Cardiac septum (tissue), 1 donor: ENCODE measurements around the gene CHRDL1. TPM values are rescaled to one million over a fixed set of nuclear protein-coding genes. Genes with fewer than 3 reads are reported as not detected.
"Not testable (repeated sequence)": the region's sequence is repeated elsewhere in the genome, so short reads cannot be mapped to it uniquely, and the experiment has no call there.

Experiments
- DNase-seq: peaks from one replicate; pipeline ENCODE4 v3.0.0-alpha.2; 2020; ENCODE audit warnings: low spot score
- intact Hi-C: fragments of 100-400 bp; cut with DNase I; formaldehyde crosslinking; loops from one replicate; pipeline ENCODE4 v1.14.0; 2022
- total RNA-seq: library from RNA; stranded (reverse); fragmentation: NEBNext Ultra II Directional; extraction: Animal tissue kit (Norgen Biotek cat#: 25700); gene quantifications from one replicate; pipeline ENCODE4 v1.2.1, GENCODE V29; 2021
- donor health status: DM: no; HTN: no; CAD: no.

CHRDL1 gene
- total RNA-seq, 1 donor from 2014 or later: 3.7 TPM

DNA sequence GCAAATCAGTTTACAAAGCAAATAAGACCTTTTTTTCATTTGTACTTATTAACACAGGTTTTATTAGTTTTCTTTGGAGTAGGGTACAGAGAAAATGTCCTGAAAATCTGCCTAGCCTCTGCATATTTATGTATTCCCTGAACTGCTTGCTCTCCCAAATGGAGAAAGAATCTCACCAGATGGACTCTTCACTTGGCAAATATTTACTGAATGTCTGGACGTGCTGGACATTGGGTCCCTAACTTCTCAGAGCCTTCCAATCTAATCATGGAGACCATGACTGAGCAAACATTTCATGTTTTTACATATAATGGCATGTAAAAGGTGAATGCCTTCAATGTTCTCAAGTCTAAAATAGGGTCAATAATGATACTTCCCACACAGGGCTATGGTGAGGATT is 126.0 kb downstream of the CHRDL1 start:
- DNase-seq: no peak
- intact Hi-C loops: loop anchor here (10.0 kb wide), 1 partner anchor 215 kb away; no protein-coding TSS in a partner anchor

DNA sequence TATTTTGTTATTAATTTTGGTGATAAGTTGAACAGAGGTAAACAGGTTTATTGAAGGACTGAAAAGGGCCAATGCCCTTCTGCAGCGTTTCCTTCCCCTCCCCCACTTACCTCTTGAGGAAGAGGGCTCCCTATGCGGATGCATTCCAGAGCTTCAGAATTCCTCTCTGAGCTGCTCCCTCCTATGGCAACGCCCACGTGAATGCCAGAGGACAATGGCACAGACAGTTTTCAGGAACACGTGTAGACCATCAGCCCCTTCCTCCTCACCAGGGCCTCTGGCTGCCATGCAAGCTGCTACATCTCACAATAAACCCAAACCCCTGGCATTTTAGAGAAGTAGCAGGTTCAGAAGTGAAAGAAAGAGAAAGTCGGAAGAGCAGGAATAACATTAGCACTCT is 127.9 kb downstream of the CHRDL1 start:
- DNase-seq: no peak
- intact Hi-C loops: loop anchor here (10.0 kb wide), 1 partner anchor 213 kb away; no protein-coding TSS in a partner anchor

- intact Hi-C loops: loop anchor here (10.0 kb wide), 1 partner anchor 211 kb away; no protein-coding TSS in a partner anchor
- DNase-seq: no peak
Observed at GRCh38 chrX:110665223-110666002, 130.2 kb downstream of the CHRDL1 start.

DNA sequence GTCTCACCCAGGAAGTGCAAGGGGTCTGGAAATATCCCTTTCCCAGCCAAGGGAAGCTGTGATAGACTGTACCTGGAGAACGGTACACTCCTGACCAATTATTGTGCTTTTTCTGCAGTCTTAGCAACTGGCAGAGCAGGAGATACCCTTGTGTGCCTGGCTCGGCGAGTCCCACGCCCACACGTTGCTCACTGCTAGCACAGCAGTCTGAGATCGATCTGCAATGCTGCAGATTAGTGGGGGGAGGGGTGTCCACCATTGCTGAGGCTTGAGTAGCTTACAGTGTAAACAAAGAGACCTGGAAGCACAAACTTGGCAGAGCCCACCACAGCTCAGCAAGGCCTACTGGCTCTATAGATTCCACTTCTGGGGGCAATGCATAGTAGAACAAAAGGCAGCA is 138.5 kb downstream of the CHRDL1 start:
- DNase-seq: no peak
- intact Hi-C loops: no loop called here

- DNase-seq, intact Hi-C loops: not testable (repeated sequence)
Observed at GRCh38 chrX:110654280-110654679, 141.3 kb downstream of the CHRDL1 start.

DNA sequence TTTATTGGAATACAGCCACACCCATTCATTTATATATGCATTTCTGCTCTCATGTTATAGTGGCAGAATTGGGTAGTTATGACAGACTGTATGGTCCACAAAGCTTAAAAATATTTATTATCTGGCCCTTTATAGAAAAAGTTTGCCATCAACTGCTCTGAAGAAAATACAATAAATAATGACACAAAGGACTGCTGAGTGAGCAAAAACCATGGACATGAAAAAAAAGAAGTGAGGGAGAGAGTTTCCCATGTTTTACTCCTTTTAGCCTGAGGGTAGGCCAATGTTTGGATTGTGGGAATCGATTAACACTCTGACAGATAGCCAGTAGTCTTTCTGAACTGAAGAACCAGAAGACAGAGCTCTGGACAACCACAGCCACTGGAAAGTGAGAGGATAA is 149.2 kb downstream of the CHRDL1 start:
- intact Hi-C loops: no loop called here
- no peak for DNase-seq
